Stimulated activated CD8-positive, alpha-beta memory T cell treated with anti-CD3 and anti-CD28 coated beads, Interleukin-15, amount 100 ng/mL, for 4 hours (primary cell): ENCODE data around the gene ALKBH3.

Source experiments
- DNase-seq, 2 donors: peaks; one replicate each; pipeline ENCODE4 v3.0.0-alpha.2; 2020; ENCODE audit warnings: low read depth in 2 of 2

Gene ALKBH3

DNA sequence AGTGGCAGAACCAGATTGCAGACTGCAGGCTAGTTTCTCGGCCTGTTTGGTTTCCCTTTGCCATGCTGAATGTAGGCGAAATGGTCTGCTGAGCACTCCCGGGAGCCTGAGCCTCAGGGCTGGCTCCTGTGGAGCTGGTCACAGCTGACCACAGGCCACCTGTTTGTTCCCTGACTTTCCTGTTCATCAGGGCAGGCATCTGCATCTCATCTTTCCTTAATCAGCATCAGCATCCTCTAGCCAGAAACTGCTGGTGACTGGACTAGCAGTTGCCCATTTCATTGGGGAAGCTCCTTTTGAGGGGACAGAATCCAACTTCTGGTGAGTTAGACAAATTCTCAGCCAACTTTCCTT, 41.6 kb downstream of the ALKBH3 start:
- no peak for DNase-seq

DNA sequence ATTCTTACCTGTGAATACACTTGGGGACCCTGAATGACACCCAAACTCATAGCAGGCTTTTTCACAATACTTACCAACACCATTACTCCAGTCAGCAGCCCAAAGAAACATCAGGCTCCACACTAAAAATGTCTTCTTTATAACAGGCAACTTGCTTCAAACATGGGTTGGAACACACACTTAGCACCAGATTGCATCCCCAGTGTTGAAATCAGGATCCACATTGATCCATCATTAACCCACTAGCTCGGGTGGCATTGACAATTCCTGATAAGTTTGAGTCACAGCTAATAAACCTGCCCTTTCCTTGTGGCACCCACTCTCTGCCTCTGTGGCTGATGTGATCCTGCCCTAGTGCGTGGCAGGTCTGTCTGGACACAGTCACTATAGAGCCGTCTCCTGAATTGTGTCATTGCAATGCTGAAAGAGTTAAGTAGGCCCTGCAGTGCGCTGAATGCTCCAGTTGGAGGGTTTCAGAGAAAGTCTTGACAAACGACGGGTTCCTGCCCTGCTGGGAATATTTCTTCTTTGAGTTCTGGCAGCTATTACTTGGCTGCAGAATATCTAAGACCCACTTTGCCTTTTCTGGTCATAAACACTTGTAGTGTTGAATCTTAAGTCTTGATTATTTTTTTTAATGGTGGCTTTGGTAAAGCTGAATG, 42.2 kb downstream of the ALKBH3 start:
- DNase-seq, result no peak

DNA sequence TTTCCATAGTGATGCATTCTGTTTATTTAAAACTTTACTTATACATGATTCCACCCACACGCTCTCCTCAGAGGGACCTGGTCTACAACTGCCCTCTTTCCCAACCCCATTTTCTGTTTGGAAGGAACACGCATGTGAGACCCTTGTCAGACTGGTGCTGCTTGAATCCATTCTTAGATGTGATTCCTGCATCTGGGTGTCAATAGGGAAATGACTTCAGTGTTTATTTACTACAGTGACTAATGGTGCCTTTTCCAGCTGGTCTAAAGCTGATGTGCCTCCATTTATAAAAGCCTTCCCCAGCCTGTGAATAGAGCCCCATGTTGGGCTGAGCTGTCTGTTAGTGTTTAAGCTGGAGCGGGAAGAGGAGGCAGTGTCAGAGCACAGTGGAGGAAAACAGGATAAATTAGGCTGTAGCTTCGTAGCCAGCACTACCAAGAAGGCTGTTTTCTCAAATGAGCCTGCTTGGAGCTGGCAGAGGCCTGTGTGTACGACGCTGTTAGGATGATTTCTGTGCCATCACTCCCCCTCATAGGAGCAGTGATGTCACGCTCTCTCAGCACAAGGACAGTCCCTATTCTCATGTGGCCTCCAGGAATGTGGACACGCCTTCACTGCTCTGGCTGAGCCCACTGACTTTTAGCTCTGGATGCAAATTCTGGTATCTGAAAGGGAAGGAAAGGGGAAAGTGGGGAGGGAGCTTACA, 42.9 kb downstream of the ALKBH3 start:
- no peak for DNase-seq

DNA sequence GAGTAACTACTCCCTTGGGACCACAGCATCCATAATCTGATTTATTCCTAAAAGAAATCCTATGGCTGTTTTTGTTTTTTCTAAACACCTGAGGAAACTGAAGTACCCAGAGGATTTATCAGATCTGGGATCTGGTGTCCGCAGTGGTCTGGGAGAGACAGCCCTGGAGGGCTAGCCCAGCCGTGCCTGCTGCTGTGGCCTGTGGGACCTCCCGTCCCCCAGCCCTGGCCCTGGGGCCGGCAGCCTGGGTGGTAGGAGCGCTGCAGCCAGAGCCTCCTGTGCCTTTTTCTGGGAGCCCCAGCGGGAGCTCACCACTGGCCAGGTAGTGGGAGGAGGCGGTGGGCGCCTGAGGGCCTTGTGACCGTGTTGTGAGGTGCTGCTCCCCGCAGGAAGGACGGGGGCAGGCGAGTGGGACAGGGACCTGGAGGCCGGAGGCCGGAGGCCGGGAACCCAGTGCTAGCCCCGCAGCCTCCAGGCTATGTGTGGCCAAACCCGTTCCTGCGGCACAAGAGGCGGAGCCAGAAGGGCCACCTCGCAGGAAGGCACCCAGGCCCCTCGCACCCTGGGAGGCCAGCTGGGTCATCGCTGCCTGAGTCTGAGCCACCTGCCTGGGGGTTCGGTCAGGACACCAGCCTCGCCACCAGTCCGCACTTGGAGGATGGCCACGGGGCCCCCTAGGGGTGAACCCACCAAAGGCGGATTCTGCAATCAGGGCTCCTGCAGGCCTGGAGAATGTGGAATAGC, 43.7 kb downstream of the ALKBH3 start:
- DNase-seq, result no peak

DNA sequence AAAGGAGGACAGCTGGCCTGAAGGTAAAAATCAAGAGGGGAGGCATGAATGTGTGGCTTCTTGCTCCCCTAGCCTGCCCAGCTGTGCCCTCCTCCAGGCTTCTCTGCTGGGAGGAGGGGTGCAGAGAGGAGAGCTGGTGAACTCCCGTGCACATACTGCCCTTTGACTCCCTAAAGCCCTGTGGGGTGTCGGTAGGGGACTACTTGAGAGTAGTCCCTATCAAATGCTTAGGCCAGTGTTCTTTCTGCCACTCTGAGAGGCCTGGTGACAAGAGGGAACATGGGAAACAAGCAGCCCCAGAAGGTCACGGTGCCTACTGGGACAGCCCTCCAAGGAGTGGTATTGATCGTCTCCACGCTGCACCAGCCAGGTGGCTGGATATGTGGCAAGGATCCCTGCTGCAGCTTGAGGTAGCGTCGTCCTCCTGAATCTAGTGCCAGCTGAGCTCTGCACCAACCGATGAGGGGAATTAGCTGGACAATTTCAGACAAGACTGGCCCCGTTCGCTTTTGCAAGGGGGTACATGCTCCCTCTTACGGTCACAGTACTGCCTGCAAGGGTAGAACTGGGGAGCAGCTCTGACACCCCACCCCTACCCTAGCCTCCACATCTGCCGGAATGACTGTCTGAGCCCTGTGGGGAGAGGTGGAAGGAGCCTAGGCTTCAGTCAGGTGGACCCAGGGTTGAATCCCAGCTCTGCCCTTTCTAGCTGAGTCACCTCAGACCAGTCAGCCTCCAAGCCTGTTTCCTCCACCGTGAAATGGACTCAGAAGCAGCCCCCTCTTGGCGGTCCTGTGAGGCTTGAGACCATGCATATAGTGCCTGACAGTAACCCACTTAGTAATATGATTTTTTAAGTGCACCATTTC, 44.7 kb downstream of the ALKBH3 start:
- no peak for DNase-seq

DNA sequence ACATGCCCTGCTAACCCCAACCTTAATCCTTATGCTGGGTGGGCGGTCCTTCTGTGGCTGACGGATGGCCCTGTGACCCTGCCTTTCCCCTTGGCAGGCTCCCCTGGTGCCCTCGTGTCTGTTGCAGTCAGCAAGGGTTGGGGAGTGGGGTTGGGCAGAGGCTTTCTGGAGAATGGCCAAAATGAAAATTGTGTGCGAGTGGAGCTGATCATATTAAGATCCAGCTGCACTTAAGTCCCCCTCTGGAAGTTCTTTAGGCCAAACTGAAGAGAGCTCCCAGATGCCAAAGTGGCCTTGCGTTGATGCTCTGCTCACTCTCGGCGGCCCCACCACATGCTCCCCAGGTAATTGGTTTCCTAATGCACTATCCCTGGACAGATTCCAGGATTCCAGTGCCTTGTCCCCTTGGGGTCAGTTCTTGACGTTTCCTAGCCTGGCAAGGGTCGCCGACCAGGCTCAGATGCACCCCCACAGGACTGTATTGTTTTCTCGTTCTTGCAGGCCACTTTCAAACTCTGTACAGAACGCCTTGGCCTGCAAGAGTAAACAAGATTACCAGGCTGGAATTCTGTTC, 45.4 kb downstream of the ALKBH3 start:
- DNase-seq, result no peak

DNA sequence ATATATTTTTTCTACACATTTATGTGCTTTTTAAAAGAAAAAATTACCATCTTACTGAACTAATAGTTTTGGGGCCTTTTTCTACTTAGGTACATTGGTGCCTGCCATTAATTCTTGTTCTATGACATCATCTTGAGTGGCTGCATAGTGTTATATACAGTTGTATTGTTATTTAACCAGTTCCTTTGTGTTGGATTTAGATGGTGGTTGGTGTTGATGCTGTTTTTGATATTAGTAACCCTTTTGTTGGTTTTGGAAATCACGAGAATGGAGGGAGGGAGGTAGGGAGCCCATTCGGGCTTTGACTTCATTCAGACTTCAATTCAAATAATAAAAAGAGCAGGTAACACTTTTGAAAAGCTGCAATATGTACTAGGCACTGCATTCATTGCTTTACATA, 46.4 kb downstream of the ALKBH3 start:
- no peak for DNase-seq

DNA sequence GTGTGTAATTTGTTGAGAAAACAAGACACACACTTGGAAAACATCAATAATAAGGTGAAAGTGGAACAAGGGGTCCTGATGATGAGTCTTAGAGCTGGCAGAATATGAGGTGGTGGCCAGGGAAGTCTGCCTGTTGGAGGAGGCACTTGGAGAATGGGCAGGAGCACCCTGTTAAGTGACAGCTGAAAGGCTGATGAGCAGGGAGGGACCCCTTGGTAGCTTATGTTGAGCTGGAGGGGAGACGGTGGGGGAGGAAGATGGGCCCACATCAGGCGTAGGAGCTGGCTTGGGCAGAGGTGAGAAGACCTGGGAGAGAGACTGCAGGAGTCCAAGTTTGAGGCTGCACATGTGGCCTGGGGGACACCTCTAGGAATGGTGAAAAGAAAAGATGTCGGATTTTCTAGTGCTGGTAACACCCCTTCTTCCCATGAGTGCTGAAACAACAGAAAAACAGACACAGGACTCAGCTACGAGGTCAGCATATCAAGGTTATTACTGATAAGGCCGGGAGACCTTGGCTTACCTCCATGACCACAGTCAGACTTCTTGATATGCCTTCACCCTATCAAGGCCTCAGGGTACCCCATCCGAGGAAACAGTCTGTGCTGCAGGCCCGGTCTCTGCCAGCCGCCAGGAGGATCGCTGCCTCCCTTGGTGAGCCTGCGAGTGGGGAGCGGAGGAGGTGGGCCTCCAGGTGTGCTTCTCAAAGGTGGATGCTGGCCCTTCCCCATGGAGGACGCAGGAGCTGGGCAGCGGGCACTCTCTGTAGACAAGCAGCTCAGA, 47.5 kb downstream of the ALKBH3 start:
- DNase-seq, result no peak

DNA sequence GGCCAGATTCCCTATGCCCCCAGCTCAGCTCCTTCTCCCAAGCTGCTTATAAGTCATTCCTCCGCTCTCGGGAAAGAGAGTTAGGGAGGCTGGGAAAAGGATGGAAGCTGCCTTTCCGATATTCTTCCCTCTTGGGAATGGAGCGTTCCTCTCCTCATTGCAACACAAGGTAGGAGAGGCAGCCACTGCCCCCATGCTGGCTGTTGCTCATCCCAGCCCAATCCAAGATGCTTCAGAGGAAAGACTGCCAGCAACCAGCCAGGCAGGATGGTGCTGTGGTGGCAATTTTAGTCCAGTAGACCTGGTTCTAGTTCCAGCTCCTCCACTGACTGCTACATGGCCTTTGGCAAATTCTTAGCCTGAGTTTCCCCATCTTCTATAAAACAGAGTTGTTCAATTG, 48.1 kb downstream of the ALKBH3 start:
- no peak for DNase-seq

DNA sequence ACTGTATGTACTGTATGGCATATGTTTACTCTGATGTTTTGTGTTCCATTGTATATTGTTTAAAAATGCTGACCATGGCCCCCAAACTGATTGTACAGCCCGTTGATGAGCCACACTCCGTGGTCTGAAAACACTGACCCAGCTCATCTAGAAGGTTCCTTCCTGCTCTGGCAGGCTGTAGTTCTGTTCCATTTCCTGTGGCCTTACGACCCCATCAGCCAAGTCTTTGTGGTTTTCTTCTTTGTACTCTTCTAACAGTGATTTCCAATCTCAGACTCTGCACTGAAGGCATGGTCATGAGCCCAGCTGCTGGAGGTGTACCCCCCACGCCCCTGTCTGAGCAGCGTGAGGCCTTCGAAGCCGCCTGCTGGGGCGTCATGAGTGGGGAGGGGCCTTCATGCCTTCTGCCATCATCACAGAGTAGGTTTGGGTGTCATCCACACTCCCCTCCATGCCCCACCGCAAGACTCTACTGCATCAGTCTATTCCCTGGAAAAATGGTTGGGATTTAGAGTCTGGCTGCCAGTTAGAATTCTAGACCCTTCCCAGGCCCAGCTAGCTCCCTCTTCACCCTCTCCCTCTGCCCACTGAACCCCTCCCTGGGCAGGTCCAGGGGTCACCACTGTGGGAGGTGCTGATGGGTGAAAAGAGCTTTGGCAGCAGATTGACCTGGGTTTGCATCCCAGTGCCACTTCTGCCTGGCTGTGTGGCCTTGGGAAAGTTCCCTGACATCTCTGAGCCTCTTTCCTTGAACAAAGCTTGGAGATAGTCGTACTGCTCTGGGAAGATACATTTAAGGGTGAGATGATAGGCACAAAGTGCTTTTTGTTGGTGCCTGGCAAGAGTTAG, 50.5 kb downstream of the ALKBH3 start:
- no peak for DNase-seq

DNA sequence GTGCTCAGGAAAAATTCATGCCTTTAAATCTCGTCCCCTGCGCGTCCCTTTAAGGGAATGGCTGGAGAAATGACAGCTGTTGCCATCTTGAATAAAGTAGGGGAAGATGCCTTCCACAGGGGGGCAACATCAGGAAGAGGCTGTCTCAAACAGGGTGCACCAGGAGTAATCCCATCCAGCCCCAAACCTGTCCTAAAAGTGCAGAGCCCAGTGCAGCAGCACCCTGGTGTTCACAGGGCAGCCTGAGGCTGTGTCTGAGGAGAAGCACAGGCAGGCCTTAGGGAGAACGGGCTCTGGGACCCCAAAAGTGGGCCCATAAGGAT, 51.0 kb downstream of the ALKBH3 start:
- no peak for DNase-seq

DNA sequence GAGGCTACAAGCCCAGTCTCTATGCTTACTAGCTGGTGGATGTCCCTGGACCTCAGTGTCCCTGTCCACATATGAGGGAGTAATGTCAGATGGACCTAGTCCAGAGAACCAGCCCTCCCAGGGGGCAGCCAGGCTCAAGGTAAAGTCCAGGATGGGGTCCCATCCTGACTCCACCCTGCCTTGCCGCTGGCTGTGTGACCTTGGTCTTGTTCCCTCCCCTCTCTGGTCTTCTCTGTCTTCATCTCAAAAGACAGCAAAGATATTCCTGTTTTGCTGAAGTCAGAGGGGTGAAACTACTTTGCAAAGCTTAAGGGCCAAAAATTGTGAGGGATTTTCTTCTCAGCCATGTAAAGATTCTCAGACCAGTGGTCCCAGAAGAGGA, 52.6 kb downstream of the ALKBH3 start:
- DNase-seq, result no peak

DNA sequence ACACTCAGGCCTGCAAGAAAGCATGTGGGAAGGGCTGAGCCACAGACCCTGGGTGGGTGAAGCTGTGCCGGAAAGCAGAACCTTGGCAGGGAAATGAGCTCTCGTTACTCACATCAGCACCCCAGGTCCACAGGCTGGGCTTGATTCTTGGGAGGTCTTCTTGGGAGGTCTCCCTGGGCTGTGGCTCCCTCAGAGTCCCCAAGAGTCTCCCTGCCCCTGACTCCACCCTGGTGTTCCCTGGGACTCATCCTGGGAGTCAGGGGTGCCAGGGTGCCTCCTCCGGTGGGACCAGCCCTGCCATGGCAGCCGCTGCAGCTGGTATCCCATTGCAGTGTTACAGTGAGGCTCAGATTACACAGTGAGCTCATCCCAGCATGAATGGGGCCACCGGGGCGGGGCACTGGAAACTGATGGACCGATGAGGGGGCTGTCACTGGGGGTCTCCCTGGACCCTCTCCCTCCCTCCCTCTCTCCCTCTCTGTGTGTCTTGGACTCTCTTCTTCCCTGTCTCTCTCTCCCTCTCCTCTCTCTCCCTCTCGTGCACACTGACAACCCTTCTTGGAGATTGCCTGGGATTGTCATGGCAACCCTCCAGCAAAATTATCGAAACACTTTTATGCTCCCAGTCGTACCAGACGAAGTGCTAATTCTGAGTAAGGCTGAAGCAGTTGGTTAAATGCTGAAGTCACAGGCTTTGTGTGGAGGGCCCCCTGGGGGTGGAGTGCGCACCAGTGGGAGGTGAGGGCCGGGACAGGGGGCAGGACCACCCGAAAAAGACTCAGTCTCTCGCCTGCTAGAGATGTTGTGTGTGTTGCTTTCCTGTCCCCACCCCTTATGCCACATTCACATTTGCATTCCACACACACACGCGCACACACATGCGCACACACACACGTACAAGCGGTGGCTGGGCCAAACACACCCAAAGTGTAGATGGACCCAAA, 53.2 kb downstream of the ALKBH3 start:
- no peak for DNase-seq

DNA sequence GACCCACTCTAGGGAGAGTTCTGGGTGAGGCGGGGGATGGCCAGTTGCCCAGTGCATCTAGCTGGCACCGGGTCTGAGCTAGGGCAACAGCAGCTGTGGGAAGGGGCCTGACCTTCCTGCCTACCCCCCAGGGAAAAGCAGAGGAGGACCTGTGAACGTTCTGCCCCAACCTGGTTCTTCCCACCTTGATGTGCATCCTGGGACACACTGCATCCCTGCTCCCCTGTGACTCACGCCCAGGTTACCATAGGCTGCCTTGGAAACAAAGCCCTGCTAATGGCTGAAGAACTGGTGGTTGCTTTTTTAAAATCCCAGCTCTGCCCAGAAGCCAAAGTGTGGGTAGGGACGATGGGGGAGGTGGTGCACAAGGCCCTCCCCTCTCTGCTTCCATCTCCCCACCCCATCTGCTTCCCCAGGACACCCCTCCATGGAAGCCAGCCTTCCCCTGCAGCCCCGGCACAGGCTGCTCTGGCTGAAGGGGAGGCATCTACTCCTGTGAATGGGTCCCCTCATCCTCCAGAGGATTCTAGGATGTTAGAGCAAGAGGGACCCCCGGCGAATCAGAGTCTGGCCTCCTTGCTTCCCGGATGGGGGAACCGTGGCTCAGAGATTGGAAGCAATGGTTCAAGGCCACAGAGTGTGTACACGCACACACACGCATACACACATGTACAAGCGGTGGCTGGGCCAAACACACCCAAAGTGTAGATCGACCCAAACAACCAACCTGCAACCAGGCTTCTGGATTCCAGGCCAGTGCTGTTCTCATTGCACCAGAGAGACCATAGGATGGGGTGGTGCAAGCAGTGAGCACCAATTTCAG, 54.2 kb downstream of the ALKBH3 start:
- DNase-seq, result no peak

DNA sequence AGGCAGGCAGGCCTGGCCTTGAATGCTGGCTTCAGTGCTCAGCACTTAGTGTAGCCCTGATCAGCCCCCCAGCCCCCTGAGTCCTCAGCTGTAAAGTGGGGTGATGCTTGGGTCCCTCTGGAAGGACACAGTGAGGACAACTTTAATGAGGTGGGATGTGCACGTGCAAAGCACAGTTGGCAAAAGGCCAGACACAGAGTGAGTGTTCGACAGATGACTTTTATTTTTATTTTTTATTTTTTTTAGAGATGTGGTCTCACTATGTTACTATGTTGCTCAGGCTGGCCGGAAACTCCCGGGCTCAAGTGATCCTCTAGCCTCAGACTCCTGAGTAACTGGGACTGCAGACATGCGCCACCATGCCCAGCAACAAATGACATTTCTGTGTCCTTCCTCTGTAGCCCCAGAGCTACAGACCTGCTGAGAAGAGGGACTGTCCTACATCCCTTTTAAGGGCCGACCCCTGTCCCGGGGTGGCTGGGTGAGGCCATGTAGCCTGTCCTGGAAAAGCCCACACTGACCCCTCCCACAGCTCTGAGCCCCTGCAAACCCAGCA, 54.9 kb downstream of the ALKBH3 start:
- DNase-seq, result no peak

DNA sequence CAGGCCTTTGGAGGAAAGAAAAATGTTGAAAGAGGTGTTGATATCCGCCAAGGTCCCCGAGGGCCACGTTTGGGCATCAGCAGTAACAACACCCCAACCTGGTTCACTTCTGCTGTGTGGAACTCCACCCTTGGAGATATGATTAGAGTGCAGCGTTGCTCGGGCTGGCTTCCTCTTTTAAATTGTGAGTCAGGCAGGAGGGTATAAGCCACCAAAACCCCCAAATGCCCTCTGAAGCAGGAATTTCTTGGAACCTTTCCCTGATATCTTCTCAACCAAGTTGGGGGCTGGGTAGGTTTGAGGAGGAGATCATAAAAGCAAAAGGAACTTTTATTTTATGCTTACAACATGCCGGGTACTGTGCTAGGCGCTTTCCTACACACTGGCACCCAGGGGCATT, 55.4 kb downstream of the ALKBH3 start:
- no peak for DNase-seq

DNA sequence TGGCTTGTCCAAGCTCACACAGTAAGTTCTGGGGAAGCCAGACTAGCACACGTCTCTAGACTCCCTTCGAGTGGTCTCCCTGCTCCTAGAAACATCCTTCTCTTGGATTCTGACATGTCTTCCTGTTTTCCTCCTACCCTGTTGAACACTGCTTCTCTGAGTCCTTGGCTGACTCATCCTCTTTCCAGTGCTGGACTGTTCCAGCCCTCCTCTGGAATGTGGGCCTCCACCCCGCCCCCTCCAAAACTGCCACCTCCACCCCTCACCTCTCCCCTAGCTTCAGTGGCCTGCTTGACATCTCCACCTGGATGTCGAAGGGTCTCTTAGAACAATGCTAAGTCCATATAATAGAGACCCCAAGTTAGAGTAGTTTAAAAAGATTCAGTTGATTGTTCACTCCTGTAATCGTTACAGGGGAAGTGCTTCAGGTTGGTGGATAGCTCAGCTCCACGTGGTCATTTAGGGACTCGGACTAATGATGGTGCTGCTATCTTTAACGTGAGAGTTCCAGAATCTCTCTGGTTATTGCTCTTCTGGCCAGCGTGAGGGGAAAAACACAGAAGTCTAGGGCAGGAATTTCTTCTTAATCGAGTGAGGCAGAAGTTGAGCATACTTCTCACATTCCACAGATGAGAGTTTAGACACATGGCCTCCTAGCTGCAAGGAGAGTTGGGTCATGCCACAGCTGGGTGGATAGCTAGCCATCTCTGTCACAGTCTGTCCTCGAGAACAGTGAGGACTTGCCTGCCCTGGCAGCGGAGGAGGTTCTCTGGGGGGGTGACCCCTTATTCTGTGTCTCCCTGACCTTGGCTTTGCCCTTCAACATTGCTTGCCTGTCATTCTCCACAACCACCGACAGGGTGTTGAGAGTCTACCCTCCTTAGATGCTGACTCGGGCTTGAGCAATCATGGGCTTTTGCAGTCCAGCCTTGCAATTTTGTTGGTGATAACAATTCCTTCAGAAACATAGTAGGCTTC, 57.1 kb downstream of the ALKBH3 start:
- DNase-seq, result no peak
